ENCODE measurements around the gene BLOC1S5. TPM values are rescaled to one million over a fixed set of nuclear protein-coding genes. Genes with fewer than 3 reads are reported as not detected.

BLOC1S5 gene
- total and polyA plus RNA-seq, 2 of the 13 experiments (the other 11 are each of a cell fraction or from before 2014, with no cell fraction given): 10.5 to 41.5 TPM

GRCh38 chr6:8079126-8079525 is 14.9 kb upstream of the BLOC1S5 start (continued):
- TF ChIP-seq DPF2 (CRISPR knock-in tag; IDR thresholded peaks at IDR 0.05; ENCODE audit: borderline replicate concordance, low read depth): no peak
- TF ChIP-seq XBP1 (CRISPR knock-in tag; IDR thresholded peaks at IDR 0.05): no peak
- no peak for TF ChIP-seq ZNF543 (CRISPR knock-in tag; IDR thresholded peaks at IDR 0.05)

GRCh38 chr6:8077991-8078390 is 13.8 kb upstream of the BLOC1S5 start:
- Histone ChIP-seq H4K20me1 (ENCODE audit: insufficient read depth, low read length) (no peaks in the 10 kb centered on the region), H3K9ac (ENCODE audit: insufficient read depth, low read depth, low read length) (no peak overlapping the region), H3K36me3 (replicated peaks in 1 of 2; ENCODE audit: control insufficient read depth in 1 of 2, insufficient read depth in 2 of 2, low read length in 2 of 2) (peaks cover 2 to 11% of the 10 kb centered on the region in 2 experiments; a peak in 3 of 5 replicates), H3K4me3 (replicated peaks in 1 of 3; ENCODE audit: insufficient read depth in 1 of 3, low read depth in 2 of 3, low read length in 3 of 3) (no peak overlapping the region), H3K9me3 (ENCODE audit: low read length) (no peaks in the 10 kb centered on the region), H3K27ac (ENCODE audit: extremely low read length, insufficient read depth, low read length) (no peak overlapping the region), H3K27me3 (ENCODE audit: control insufficient read depth in 1 of 2, insufficient read depth in 2 of 2, low read length in 2 of 2) (no peaks in the 10 kb centered on the region), H3K79me2 (ENCODE audit: insufficient read depth, low read length) (peaks cover 20% of the 10 kb centered on the region), H3K4me2 (ENCODE audit: low read depth, low read length) (no peak overlapping the region), H2AFZ (ENCODE audit: low read length) (no peak overlapping the region), H3K4me1 (ENCODE audit: insufficient read depth, low read length) (peaks cover 52% of the 10 kb centered on the region)
- ATAC-seq (no peak), FAIRE-seq (no peak), DNase-seq (ENCODE audit: low spot score) (no peak)
- TF ChIP-seq GRHL1 (CRISPR knock-in tag; conservative IDR thresholded peaks at IDR 0.05): no peak
- 0 out of 2 replicates have a peak, but pooled peaks have one; percentile 7 for TF ChIP-seq POLR2G (IDR thresholded peaks at IDR 0.05; ENCODE audit: low read depth, low read length)
- POLR2A ChIA-PET: interaction anchor here (2.1 kb wide), 1 partner anchor 14 kb away, joined by 7 read pairs; the partner anchor contains the start of gene BLOC1S5
- intact Hi-C loops (cut with micrococcal nuclease; ENCODE audit: unreplicated experiment) (no loop called here), in situ Hi-C loops (cut with HindIII; ENCODE audit: extremely low pct_ligation_motif_present, low pct_unique_long_range_greater_than_20kb) (no loop called here)
- CTCF ChIA-PET (ENCODE audit: low intra/inter-chr PET ratio, low total read pairs): no interaction called here
- WGBS (ENCODE audit: low lambda C conversion rate): 95% methylated on average over 2 of the region's 2 CpGs
- BruUV-seq (replicated peaks): no TSS peak
